ENCODE results near the gene DCDC2B. TPM values are rescaled to one million over a fixed set of nuclear protein-coding genes. Genes with fewer than 3 reads are reported as not detected.

DCDC2B gene
- total RNA-seq, 4 donors from 2014 or later: not detected

GRCh38 chr1:32231843-32232432 lies 23.0 kb downstream of the DCDC2B start:
- TF ChIP-seq, protein P1, sequence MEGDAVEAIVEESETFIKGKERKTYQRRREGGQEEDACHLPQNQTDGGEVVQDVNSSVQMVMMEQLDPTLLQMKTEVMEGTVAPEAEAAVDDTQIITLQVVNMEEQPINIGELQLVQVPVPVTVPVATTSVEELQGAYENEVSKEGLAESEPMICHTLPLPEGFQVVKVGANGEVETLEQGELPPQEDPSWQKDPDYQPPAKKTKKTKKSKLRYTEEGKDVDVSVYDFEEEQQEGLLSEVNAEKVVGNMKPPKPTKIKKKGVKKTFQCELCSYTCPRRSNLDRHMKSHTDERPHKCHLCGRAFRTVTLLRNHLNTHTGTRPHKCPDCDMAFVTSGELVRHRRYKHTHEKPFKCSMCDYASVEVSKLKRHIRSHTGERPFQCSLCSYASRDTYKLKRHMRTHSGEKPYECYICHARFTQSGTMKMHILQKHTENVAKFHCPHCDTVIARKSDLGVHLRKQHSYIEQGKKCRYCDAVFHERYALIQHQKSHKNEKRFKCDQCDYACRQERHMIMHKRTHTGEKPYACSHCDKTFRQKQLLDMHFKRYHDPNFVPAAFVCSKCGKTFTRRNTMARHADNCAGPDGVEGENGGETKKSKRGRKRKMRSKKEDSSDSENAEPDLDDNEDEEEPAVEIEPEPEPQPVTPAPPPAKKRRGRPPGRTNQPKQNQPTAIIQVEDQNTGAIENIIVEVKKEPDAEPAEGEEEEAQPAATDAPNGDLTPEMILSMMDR (IDR thresholded peaks at IDR 0.05; ENCODE audit: low read depth): no peak

- TF ChIP-seq, protein P1 (IDR thresholded peaks at IDR 0.05; ENCODE audit: low read depth): no peak
Measured at GRCh38 chr1:32232558-32233304, 23.8 kb downstream of the DCDC2B start.

GRCh38 chr1:32234792-32235191 lies 25.9 kb downstream of the DCDC2B start:
- TF ChIP-seq, protein P1 (IDR thresholded peaks at IDR 0.05; ENCODE audit: low read depth): no peak

GRCh38 chr1:32239337-32239736 lies 30.4 kb downstream of the DCDC2B start:
- TF ChIP-seq, protein P1 (IDR thresholded peaks at IDR 0.05; ENCODE audit: low read depth): no peak

- TF ChIP-seq, protein P1 (IDR thresholded peaks at IDR 0.05; ENCODE audit: low read depth): no peak
Measured at GRCh38 chr1:32239790-32240139, 30.9 kb downstream of the DCDC2B start.

- TF ChIP-seq, protein P1 (IDR thresholded peaks at IDR 0.05; ENCODE audit: low read depth): no peak
Measured at GRCh38 chr1:32240140-32240951, 31.5 kb downstream of the DCDC2B start.
